Measurements from ENCODE around the gene EPHB1.
"Not testable (repeated sequence)": the region's sequence is repeated elsewhere in the genome, so short reads cannot be mapped to it uniquely, and the experiment has no call there.

EPHB1 gene

DNA sequence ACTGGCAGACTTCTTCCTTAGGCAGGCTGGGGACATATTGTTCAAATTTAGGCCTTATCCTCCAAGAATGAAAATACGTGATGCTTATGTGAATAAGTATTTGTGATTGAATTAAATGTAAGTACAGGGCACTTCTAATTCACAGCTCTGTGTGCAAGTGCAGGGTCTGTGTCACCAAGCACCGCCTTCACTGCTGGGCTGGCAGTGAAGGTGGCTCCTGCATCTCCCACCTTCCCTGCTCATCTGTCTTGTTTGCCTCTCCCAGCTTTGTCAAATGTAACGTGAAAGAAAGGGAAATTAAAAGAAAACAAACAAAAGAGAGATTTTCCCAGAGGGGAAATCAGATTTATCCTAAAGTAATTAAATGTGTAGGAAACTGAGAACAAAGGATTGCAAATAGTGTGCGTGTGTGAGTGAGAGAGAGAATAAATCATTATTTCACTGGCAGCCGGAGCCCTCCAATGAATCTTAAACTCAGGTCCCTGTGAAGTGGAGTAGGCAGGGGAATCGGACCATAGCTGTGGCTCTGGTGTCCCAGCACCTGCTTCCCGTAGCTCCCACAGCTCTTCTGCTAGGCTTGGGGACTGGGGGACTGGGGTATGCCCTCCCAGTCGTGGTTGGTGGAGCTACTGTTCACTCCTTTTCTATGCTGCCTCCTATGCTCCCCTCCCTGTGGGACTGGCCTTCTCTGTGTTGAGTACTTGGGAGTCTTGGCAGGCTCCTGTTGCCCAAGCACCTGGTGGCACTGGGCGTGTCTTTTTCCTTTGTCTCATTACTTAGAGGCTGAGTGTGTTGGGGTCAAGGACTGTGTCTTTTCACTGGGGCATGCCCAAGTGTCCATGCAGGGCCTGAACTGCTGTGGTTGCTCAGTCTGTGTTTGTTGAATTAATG is 222.2 kb downstream of the EPHB1 start:
- DNase-seq, result no peak

DNA sequence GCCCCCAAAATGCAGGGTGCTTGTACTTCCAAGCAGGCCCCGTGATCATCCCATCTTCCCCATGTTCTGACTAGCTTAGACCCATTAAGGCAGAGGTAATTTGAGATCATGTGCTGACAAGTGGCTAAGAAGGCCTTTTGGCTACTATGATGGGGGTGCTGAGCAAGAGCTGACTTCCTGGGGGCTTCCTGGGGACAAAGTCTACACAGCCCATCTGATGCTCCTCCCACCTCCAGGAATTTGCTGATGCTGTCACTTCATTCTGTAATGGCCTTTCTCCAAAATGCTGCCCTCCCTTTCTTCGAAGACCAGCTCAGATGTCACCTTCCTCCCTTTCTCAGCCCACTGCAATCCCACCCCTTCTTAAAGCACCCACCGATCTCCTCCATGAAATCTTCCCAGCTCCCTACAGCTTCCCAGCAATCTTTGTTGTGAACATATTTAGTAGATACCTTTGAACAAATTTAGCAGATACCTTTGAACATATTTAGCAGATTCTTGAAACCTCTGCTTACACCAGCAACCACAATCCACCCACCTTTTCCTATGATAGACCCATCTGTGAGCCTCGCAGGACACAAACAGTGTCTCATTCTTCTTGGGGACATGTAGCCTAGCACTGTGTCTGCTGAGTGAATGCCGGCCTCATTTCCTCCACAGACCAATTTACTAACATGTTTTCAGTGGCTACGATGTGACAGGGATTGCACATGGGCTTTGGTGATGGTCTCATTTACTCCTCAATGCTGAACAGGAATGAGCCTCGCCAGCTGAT is 223.3 kb downstream of the EPHB1 start:
- no peak for DNase-seq

DNA sequence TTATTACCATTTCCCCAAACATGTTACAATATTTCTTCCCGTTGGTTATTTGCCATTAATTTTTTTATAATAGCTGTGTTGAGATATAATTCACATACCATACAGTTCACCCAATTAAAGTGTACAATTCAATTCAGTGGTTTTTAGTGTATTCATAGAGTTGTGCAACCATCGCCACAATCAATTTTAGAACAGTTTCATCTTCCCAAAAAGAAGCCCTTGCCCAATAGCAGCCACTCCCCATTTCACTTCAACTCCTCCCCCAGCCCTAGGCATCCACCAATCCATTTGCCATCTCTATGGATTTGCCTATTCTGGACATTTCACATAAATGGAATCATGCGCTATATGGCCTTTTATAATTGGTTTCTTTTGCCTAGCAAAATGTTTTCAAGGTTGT is 225.1 kb downstream of the EPHB1 start:
- DNase-seq, result no peak

DNA sequence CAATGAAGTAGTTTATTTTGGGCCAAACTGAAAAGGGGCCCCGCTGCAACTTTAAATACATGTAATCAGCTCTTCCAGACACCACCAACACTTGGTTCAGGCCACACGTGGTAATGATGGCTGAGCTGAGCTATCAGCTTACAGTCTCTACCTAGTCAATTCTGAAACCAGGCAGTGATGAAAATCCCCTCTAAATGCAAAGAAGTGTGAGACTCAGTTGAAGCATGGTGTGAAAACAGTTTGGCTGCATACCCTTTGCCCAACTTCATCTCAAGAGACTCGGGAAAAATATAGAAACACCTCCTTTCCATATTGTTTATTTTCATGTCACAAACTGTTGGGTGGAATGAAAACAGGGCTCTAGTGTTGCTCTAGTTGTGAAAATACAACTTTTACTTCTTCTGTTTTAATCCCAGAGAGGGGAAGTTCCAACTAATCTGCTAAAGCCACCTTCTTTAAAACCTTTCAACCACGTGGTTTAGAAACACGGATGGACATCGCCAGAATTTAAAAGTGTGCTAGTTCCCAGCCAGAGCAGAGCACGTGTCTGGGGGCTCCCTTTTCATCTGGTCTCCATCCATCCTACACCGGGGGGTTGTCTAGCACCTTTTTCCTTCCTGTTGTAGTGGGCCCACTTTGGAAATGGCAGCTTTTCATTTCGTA is 229.1 kb downstream of the EPHB1 start:
- DNase-seq, result no peak

DNA sequence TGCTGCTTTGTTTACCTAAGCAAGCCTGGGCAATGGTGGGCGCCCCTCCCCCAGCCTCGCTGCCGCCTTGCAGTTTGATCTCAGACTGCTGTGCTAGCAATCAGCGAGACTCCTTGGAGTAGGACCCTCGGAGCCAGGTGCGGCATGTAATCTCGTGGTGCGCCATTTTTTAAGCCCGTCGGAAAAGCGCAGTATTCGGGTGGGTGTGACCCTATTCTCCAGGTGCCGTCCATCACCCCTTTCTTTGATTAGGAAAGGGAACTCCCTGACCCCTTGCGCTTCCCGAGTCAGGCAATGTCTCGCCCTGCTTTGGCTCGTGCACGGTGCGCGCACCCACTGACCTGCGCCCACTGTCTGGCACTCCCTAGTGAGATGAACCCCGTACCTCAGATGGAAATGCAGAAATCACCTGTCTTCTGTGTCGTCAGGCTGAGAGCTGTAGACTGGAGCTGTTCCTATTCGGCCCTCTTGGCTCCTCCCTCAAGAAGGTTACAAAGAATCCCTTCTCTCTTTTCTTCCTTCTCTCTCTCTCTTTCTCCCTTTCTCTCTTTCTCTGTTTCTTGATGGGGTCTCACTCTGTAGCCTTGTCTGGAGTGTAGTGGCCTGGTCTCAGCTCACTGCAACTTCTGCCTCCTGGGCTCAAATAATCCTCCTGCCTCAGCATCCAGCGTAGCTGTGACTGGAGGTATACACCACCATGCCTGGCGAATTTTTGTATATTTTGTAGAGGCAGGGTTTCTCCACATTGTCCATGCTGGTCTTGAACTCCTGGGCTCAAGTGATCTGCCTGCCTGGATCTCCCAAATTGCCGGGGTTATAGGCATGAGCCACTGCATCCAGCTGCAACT is 235.9 kb downstream of the EPHB1 start:
- DNase-seq, result not testable (repeated sequence)

DNA sequence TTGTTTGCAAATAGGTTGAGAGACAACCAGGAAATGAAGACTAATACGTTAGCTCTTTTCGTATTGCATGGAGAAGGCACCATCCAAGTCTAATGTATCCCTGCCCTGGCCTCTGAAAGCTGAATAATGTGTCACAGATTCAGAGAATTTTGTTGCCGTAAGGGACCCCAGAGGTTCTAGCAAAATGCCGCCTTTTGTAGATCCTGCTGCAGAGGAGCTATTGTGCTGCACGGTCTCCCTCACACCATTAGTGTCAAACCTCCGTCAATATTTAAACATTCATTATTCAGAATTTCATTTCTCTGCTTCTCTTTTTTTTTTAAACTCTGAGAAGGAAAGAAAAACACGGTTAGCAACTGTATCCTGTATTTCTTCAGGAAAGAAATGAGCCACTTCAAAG is 238.7 kb downstream of the EPHB1 start:
- no peak for DNase-seq

DNA sequence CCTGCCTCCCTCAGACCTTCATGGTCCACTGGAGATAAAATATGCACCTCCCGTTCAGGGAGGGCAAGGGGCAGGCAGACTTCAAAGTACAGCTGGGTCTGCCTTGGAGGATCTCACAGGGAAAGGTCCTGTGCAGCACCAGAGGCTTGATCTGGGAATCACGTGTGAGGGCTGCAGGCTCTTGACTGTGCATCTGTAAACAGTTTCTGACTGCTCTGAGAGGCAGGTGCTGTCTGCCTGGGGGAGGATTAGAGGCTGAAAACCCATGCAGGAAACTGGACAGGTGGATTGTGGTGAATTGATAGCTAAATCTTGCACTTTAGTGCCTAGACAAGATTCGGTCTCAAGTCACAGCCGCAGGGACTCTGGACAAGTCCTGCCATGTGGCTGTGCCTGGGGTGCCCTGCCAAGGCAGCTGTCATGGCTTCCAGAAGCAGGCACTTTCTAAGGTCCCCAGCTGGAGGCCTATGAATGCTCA is 239.3 kb downstream of the EPHB1 start:
- no peak for DNase-seq

DNA sequence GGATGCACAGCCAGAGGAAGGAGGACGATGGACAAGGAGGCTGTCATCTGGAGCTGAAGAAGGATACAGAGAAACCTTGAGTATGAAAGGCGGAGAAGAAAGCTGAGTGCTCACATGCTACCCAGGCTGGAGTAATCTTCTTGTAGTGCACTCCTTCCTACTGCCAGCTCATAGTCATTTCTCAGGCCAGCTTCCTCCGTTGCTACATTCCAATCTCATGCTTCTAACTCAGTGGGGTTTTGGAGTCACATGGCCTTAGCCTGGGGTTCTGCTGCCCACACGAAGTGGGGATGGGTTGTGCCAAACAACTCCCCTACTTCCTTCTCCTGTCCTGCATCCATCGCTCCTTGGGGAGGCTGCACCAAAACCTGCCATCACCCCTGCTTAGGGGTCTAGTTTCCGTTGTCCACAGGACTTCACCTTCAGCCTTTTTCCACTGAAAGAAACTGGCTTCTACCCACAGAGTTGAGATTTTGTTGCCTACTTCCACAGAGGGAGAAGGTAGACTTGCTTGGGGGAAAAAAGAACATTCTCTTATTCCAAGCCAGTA is 239.9 kb downstream of the EPHB1 start:
- DNase-seq, result no peak

DNA sequence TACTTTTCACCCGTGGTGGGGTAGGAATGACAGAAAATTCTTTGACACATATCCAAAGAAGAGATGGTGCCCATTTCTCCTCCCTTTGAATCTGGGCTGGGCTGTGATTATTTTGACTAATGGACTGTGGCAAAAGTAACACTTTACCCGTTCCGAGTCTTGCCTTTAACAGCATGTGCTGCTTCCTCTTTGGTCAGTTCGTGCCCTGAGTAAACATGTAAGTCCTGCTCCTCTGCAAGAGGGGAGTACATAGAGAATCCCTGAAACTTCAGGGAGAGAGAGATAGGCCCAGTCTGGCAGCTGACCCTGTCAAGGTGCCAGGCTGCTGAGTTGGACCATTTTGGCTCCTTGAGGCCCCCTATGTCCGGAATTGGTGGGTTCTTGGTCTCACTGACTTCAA is 243.1 kb downstream of the EPHB1 start:
- no peak for DNase-seq

DNA sequence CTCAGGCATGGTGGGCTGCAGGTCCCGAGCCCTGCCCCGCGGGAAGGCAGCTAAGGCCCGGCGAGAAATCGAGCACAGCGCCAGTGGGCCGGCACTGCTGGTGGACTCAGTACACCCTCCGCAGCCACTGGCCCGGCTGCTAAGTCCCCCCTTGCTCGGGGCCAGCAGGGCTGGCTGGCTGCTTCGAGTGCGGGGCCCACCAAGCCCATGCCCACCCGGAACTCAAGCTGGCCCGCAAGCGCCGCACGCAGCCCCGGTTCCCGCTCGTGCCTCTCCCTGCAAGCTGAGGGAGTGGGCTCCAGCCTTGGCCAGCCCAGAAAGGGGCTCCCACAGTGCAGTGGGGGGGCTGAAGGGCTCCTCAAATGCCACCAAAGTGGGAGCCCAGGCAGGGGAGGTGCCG is 244.5 kb downstream of the EPHB1 start:
- not testable (repeated sequence) for DNase-seq

DNA sequence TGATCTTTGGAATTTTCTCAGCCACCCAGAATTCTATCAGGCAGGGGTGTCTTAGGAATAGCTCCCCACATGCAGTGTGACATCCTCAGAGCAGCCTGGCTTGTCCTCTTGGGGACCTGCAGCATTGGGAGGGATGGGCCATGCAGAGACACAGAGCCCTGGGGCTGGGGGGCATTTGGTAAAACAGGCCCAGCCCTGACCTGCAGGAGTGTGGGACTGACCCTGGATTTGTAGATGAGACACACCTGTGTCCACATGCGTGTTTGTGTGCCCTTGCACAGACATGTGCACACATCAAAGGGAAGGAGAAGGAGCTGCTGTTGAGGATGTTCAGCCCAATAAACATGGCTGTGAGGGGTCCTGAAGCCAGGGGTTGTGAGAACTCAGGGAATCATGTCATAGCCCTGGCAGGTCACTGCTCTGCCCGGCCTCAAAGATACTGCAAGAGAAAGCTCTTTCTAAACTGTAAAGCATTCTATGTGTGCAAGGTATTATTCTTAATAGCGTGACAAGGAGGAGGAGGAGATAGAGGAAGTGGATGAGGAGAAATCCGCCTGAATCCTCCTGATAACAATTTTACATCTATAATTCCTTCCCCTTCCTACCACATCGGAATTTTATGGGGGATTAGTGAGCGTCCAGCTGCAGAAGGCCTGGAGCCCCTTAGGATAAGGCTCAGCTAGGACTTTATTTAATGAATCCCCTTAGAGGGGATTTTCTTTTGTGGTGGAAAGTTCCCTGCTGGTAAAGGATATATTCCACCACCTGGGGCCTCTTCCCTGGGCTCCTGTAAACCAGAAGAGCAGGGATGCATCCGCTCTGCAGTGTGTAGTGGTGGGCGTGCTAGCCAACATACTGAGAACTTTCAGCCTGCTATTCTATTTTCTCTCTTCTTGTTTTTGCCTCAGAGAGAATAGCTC is 245.5 kb downstream of the EPHB1 start:
- no peak for DNase-seq

DNA sequence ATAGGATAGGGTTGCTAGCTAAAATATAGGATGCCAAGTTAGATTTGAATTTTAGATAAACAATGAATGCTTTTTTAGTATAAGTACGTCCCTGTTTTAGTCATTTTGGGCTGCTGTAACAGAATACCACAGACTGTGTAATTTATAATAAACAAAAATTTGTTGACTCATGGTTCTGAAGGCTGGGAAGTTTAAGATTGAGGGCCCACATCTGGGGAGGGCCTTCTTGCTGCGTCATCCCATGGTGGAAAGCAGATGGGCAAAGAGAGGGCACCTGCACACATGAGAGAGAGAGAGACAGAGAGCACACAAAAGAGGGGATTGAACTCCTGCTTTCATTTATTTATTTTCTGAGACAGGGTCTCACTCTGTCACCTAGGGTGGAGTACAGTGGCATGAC is 246.5 kb downstream of the EPHB1 start:
- no peak for DNase-seq

DNA sequence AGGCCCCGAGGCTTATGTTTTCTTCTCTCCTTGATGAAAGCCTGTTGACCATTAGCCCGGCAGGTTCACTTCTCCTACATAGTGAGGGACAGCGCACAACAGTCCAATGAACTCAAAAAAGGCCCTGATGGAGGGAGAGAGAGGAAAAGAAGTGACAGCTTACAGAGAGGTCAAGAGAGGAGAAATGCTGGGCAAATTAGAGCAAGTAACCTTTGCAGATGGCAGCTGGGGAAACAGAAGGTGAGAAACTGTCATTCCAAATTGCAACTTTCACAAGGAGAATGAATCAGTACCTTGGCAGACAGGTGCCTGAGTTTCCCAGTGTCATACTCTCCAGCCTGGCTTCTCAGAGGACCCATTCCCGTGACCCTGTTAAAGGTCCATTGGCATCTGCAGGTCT is 252.0 kb downstream of the EPHB1 start:
- no peak for DNase-seq

DNA sequence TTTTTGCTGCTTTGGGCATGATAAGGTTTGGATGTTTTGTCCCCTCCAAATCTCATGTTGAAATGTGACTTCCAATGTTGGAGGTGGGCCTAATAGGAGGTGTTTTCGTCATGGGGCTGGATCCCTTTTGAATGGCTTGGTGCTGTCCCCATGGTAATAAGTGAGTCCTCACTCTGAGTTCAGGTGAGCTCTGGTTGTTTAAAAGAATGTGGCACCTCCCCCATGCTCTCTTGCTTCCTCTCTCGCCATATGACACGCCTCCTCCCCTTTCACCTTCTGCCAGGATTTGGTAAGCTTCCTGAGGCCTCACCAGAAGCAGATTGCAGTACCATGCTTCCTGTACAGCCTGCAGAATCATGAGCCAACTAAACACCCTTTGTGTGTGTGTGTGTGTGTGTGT is 255.5 kb downstream of the EPHB1 start:
- no peak for DNase-seq

DNA sequence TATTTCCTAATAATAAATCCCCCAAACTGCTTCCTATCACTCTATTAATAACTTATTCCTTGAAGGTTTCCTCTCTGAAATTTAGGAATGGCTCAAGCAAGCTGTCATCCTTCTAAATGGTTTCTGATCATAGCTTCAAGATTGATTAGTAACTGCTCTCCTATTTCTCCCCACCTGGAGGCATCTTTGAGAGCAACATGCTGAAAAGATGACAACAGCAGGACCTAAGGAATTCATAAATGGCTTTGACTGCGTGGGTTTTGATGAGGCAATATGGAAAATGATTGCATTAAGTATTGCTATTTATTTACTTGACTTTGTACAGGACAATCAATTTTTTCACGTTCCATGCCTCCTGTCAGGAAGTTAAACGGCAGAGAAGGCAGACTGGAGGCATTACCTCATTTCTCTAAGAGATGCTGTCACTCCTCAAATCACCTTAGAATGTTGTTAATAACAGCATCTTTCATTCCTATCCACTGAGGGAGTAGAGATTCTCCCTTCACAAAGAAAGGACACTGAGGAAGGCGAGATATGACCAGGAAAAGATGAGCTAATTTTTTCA is 256.4 kb downstream of the EPHB1 start:
- DNase-seq, result no peak

DNA sequence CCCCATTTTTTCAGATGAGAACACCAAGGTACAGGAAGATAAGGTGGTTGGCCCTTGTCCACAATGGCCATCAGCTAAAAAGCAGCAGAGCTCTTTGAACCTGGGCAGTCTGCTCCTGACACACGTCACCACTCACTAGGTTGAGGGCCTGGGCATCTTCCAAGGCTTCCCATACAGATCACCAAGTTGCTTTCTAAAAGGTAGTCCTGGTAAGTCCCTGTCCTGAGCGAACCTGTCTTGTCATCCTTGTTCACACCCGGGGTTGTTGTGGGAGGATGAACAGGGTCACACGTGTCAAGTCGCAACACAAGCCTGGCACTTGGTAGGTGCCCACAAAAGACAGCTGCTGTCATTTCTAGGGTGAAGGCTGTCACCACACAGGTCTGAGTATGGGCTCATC is 260.4 kb downstream of the EPHB1 start:
- no peak for DNase-seq

DNA sequence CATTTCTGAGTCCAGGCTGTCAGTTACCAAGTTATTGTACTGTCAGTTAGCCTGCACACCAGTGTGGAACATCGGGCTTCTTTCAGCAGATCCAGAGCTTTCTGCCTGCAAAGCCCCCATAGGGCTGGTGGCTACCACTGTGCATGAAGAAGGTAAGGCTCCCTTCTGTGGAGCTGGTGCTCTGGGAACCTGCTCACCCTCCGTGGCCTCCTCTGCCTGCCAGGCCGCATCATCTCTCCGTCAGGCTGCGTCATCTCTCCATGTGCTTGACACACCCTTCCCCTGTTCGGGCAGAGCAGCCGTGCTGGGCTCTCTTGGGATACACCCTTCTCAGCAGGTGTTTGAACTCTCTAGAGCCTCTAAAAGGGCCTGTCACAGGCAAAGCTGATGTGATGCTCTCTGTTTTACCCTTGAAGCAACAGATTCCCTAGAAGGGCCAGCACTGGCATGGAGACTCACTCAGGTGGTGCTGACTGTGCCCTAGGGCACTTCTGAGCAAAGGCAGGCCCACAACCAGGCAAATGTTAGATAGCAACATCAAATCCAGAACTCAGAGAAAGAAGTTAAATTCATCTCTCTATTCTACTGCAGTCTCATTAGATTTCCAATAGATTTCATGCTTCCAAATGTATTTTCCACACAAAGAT is 261.1 kb downstream of the EPHB1 start:
- no peak for DNase-seq

DNA sequence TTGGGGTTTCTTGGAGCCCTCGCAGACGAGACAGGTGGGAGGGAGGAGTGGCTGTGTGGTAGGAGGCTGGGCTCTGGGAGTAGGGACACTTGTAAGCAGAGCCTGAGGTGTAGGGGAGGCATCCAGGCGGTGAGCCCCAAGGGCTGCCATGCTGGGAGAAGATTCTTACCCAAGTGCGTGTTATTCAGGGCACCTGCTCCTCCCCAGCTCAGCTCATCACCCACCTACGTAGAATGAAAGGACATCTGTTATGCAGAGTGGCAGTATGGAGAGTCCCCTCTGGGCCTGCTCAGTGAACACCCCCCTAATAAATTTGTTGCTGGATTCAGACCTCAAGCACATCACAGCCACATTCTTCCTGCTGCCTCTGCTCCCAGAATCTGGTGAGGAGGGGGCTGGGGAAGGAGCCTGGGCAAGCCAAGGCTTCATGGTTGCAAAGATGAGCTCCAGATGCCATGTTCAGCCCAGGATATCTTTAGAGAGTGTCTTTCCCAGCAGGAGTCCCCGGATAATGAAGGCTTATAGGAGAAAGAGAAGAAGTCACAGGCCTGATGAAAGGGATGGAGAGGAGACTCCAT is 261.8 kb downstream of the EPHB1 start:
- no peak for DNase-seq

DNA sequence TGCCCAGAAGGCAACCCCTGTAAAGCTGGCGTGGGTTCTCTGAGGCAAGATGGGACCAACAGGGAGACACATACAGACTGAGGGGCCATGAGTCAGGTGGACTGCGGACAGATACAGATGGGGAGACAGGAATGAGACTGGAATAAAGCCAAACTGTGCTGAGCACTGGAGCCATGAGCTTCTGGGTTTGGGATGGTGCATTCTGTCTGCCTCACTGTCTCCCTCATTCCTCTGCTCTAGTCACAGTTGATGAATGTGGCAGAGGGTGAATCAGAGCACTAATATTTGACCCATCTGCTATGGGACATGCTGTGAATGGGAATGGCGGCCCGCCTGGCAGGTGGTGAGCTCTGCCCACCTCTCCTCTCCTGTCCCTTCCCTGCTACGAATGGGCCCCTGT is 262.9 kb downstream of the EPHB1 start:
- no peak for DNase-seq

DNA sequence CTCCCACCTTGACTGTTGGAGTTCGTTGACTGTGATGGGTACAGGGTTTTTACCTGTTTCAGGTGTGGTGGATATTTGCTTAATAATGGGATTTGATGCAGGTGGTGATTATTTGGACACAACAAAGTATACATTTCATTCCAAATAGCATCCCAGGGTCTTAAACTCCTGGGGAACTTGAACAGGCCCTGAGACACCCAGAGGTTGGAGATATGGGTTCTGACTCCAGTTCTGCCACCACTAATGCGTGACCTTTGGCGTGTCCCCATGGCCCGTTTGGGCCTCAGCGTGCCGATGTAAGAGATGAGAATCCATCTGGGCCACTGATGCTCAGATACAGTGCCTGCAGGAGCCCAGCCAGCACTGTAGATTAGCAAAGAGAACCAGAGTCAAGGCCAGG is 264.5 kb downstream of the EPHB1 start:
- no peak for DNase-seq

All from GF-D8 (cell line).